Transverse colon (tissue), 4 donors: ENCODE results near the gene TUBA3C. TPM values are rescaled to one million over a fixed set of nuclear protein-coding genes. Genes with fewer than 3 reads are reported as not detected.
"Not testable (repeated sequence)": the region's sequence is repeated elsewhere in the genome, so short reads cannot be mapped to it uniquely, and the experiment has no call there.

Experiments
- DNase-seq: peaks from one replicate; pipeline ENCODE4 v3.0.0-alpha.2; 2019
- H3K27ac ChIP-seq, 4 donors: fragments of 200-600 bp; sonication (generic); 2 replicates each; pipeline ENCODE4 v1.5.1; 2016 to 2018; ENCODE audit warnings: inconsistent platforms in 4 of 4
- H3K27me3 ChIP-seq: fragments of 200-600 bp; sonication (generic); 2 replicates; pipeline ENCODE4 v1.5.1; 2017; ENCODE audit warnings: inconsistent platforms
- H3K36me3 ChIP-seq, 4 donors: fragments of 200-600 bp; sonication (generic); 2 replicates each; pipeline ENCODE4 v1.5.1; 2017 to 2019; ENCODE audit warnings: inconsistent platforms in 4 of 4
- H3K4me1 ChIP-seq, 4 donors: fragments of 200-600 bp; sonication (generic); 2 replicates each; pipeline ENCODE4 v1.5.1; 2017 to 2020; ENCODE audit warnings: inconsistent platforms in 4 of 4
- H3K4me3 ChIP-seq, 4 donors: fragments of 200-600 bp; sonication (generic); 1 replicate in 1 of 4; 2 replicates in 3 of 4; pipeline versions ENCODE4 v1.5.1 to v1.6.1; 2017 to 2019; ENCODE audit warnings: inconsistent platforms in 4 of 4
- H3K9me3 ChIP-seq, 2 donors: fragments of 200-600 bp; sonication (generic); 2 replicates each; pipeline ENCODE4 v1.5.1; 2017 to 2019; ENCODE audit warnings: inconsistent platforms in 2 of 2
- EP300 ChIP-seq: sonication (generic); formaldehyde crosslinking; IDR thresholded peaks from one replicate; pipeline ENCODE4 v1.6.1; 2017; ENCODE audit warnings: antibody characterized with exemption, low read depth
- POLR2A ChIP-seq: fragments of 450-650 bp; IDR thresholded peaks from one replicate; pipeline ENCODE4 v1.6.1; 2016; ENCODE audit warnings: antibody characterized with exemption, mild to moderate bottlenecking, moderate library complexity
- POLR2AphosphoS5 ChIP-seq, 3 donors: sonication (generic); formaldehyde crosslinking; IDR thresholded peaks; one replicate each; pipeline ENCODE4 v1.6.1; 2016; ENCODE audit warnings: antibody characterized with exemption in 3 of 3
- WGBS, 2 donors: methylation state at CpG; one replicate each; pipeline ENCODE4 v1.1.5; 2018; ENCODE audit warnings: low coverage in 1 of 2; 5-methylcytosine and 5-hydroxymethylcytosine counted together
- in situ Hi-C, 4 donors: fragments of 200-750 bp; cut with MboI; loops; one replicate each; pipeline versions ENCODE4 v1.15.0 to v1.15.1; 2017; ENCODE audit warnings: low sequenced_read_pairs in 3 of 4, low pct_ligation_motif_present in 1 of 4, low pct_unique_long_range_greater_than_20kb in 1 of 4
- intact Hi-C: fragments of 100-400 bp; cut with DNase I; formaldehyde crosslinking; loops from one replicate; pipeline ENCODE4 v1.15.1; 2023; ENCODE audit warnings: low total_unique reads
- total RNA-seq, 4 donors: library from RNA; depleted of rRNA; stranded (reverse); fragments of >200 nt; gene quantifications; one replicate each; pipeline ENCODE4 v1.1.0, GENCODE V29; 2016
- TF ChIP-seq, protein P1 (sequence below), 5 experiments: fragments of 200-600 bp in 3 of 5; fragments of 450-650 bp in 2 of 5; sonication (generic) in 3 of 5; IDR thresholded peaks; 1 replicate in 2 of 5; 2 replicates in 3 of 5; pipeline ENCODE4 v1.5.1; 2016 to 2017; ENCODE audit warnings: antibody characterized with exemption in 5 of 5, inconsistent platforms in 3 of 5, mild to moderate bottlenecking in 2 of 5, moderate library complexity in 1 of 5

Gene TUBA3C
- total RNA-seq, 4 donors from 2014 or later = not detected

- no peaks in the 10 kb centered on the region for H3K36me3 ChIP-seq
- H3K9me3 ChIP-seq = no peaks in the 10 kb centered on the region
- no peak for DNase-seq
- TF ChIP-seq, protein P1, sequence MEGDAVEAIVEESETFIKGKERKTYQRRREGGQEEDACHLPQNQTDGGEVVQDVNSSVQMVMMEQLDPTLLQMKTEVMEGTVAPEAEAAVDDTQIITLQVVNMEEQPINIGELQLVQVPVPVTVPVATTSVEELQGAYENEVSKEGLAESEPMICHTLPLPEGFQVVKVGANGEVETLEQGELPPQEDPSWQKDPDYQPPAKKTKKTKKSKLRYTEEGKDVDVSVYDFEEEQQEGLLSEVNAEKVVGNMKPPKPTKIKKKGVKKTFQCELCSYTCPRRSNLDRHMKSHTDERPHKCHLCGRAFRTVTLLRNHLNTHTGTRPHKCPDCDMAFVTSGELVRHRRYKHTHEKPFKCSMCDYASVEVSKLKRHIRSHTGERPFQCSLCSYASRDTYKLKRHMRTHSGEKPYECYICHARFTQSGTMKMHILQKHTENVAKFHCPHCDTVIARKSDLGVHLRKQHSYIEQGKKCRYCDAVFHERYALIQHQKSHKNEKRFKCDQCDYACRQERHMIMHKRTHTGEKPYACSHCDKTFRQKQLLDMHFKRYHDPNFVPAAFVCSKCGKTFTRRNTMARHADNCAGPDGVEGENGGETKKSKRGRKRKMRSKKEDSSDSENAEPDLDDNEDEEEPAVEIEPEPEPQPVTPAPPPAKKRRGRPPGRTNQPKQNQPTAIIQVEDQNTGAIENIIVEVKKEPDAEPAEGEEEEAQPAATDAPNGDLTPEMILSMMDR (IDR thresholded peaks at IDR 0.05) = no peak
- TF ChIP-seq POLR2AphosphoS5 (IDR thresholded peaks at IDR 0.05) (no peak), EP300 (no peak), POLR2A (no peak)
- no peak overlapping the region for H3K27ac ChIP-seq
- no peak overlapping the region for H3K4me3 ChIP-seq
- in situ Hi-C loops = no loop called here
- no peaks in the 10 kb centered on the region for H3K27me3 ChIP-seq
- H3K4me1 ChIP-seq = no peaks in the 10 kb centered on the region
- intact Hi-C loops = no loop called here
- WGBS, 2 donors = 92 to 94% methylated on average over 2 to 24 of the region's 24 CpGs
Observed at GRCh38 chr13:19181021-19181620, 503 bp downstream of the TUBA3C start.

DNA sequence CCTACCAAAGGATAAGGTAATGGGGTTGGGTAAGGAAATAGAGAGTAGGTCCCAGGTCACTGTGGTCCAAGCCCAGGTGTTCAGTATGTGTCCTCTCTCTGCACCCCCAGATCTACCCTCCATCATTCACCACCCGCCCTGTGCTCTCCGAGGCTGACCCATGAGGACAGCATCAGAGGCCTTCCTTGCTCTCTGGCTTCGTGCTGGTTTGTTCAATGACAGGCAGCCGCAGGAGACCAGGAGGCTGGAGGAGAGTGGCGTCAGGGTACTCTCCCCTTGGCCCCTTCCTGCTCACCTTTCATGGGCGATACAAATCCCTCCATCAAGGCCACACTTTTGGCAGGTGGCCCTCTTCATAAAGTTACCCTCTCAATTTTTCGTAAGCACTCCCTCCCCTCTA lies 1.7 kb downstream of the TUBA3C start:
- intact Hi-C loops (no loop called here), in situ Hi-C loops (no loop called here)
- DNase-seq = no peak
- no peaks in the 10 kb centered on the region for H3K9me3 ChIP-seq
- H3K27me3 ChIP-seq = no peaks in the 10 kb centered on the region
- no peak overlapping the region for H3K27ac ChIP-seq
- no peak for TF ChIP-seq EP300
- TF ChIP-seq POLR2A = no peak
- no peak for TF ChIP-seq POLR2AphosphoS5 (IDR thresholded peaks at IDR 0.05)
- TF ChIP-seq, protein P1 (IDR thresholded peaks at IDR 0.05) = no peak
- no peak overlapping the region for H3K4me3 ChIP-seq
- no peaks in the 10 kb centered on the region for H3K4me1 ChIP-seq
- WGBS, 2 donors = 82 to 100% methylated on average over 3 to 7 of the region's 7 CpGs
- no peaks in the 10 kb centered on the region for H3K36me3 ChIP-seq

DNA sequence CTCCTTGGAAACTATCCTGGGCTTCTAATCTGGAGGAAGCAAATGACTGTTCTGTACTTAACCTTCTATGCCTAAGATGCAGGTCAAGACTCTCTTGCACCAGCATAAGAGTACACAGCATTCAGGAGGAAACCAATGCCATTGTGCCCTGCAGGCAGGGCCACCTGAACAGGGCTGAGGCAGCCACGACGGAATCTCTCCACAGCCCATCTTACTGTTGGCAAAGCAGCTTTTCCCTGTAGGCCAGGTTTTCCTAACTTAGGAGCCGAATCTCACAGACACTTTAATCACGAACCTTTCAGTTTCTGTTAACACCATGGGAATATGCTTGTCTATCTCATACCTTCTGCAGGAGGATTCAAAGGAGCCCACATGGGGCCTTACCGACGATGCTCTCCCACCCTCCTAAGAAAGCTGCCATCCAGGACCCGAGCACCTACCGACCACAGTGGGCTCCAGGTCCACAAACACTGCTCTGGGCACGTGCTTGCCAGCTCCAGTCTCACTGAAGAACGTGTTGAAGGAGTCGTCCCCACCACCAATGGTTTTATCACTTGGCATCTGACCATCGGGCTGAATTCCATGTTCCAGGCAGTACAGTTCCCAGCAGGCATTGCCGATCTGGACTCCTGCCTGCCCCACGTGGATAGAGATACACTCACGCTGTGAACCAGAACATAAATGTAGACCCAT lies 2.6 kb downstream of the TUBA3C start:
- DNase-seq = no peak
- no peaks in the 10 kb centered on the region for H3K36me3 ChIP-seq
- H3K27me3 ChIP-seq = no peaks in the 10 kb centered on the region
- TF ChIP-seq POLR2A (no peak), EP300 (no peak), POLR2AphosphoS5 (IDR thresholded peaks at IDR 0.05) (no peak)
- TF ChIP-seq, protein P1 (IDR thresholded peaks at IDR 0.05) = no peak
- no peaks in the 10 kb centered on the region for H3K4me1 ChIP-seq
- H3K27ac ChIP-seq = no peak overlapping the region
- 78 to 93% methylated on average over 3 to 15 of the region's 15 CpGs for WGBS, 2 donors
- intact Hi-C loops = no loop called here
- in situ Hi-C loops = no loop called here
- no peak overlapping the region for H3K4me3 ChIP-seq
- H3K9me3 ChIP-seq = no peaks in the 10 kb centered on the region

GRCh38 chr13:19176981-19177776 lies 4.4 kb downstream of the TUBA3C start:
- H3K36me3 ChIP-seq, H3K4me3 ChIP-seq, in situ Hi-C loops, H3K27me3 ChIP-seq, H3K9me3 ChIP-seq, H3K27ac ChIP-seq, intact Hi-C loops, H3K4me1 ChIP-seq, DNase-seq: not testable (repeated sequence)
- WGBS, 2 donors = 60 to 84% methylated on average over 1 to 36 of the region's 36 CpGs
